NB4 (cell line): Measurements from ENCODE around the gene CD200.

Experiments used
- DNase-seq: peaks from one replicate; pipeline ENCODE4 v3.0.0; 2010; ENCODE audit warnings: low read depth
- H3K4me3 ChIP-seq: one replicate; pipeline ENCODE4 v1.5.1; 2011; ENCODE audit warnings: mild to moderate bottlenecking, low read depth, low read length, moderate library complexity
- CTCF ChIP-seq: IDR thresholded peaks from one replicate; pipeline ENCODE4 v1.5.1; 2012; ENCODE audit warnings: low read depth, low read length
- MAX ChIP-seq: IDR thresholded peaks from 2 replicates; pipeline ENCODE4 v1.6.1; 2011; ENCODE audit warnings: low read depth, low read length
- MYC ChIP-seq: IDR thresholded peaks from 2 replicates; pipeline ENCODE4 v1.6.1; 2011; ENCODE audit warnings: low read depth, low read length
- POLR2A ChIP-seq: IDR thresholded peaks from 2 replicates; pipeline ENCODE4 v1.6.1; 2011; ENCODE audit warnings: mild to moderate bottlenecking; ENCODE audit not compliant: insufficient read length; ENCODE audit errors: extremely low read depth

Gene CD200

GRCh38 chr3:112333002-112333380 is at the start of gene CD200:
TSS of gene CD200 (plus strand) at chr3:112333156. CDS start at chr3:112333213, 57 bp downstream.
- H3K4me3 ChIP-seq, result no peak within 1 kb of the TSS
- TF ChIP-seq CTCF (no peak), MAX (no peak), MYC (no peak), POLR2A (no peak)
- DNase-seq, result no peak

- no peak for TF ChIP-seq CTCF
- no peak for TF ChIP-seq MYC
- no peak for TF ChIP-seq MAX
- no peak for TF ChIP-seq POLR2A
- H3K4me3 ChIP-seq, result no peak overlapping the region
- no peak for DNase-seq
Observed at GRCh38 chr3:112289011-112289410, 43.9 kb upstream of the CD200 start.

- no peak within 1 kb of the TSS for H3K4me3 ChIP-seq
- TF ChIP-seq CTCF (peak; percentile 45), MYC (no peak)
- DNase-seq, result peak; percentile 73
Observed at GRCh38 chr3:112293368-112294321, 39.3 kb upstream of the CD200 start, which contains the start of gene SLC9C1. TSS of gene SLC9C1 (minus strand) at chr3:112294216. CDS start at chr3:112286791, 7,425 bp downstream.

- no peak for DNase-seq
- H3K4me3 ChIP-seq, result no peak overlapping the region
- TF ChIP-seq MAX, result no peak
Observed at GRCh38 chr3:112297714-112298113, 35.2 kb upstream of the CD200 start.

GRCh38 chr3:112298781-112299180 is 34.2 kb upstream of the CD200 start:
- TF ChIP-seq CTCF, result no peak
- no peak for TF ChIP-seq MYC
- no peak for TF ChIP-seq POLR2A
- no peak for TF ChIP-seq MAX
- no peak for DNase-seq
- no peak overlapping the region for H3K4me3 ChIP-seq

- no peak overlapping the region for H3K4me3 ChIP-seq
Observed at GRCh38 chr3:112302150-112302830, 30.7 kb upstream of the CD200 start.

More at GRCh38 chr3:112302150-112302830, 30.7 kb upstream of the CD200 start:
- no peak for DNase-seq
- TF ChIP-seq CTCF (no peak), MAX (no peak)
